ENCODE results near the gene THRB.

GRCh38 chr3:24305795-24306467 is 188.7 kb downstream of the THRB start:
- TF ChIP-seq EZH2 (IDR thresholded peaks at IDR 0.05; ENCODE audit: borderline replicate concordance, low read depth, low read length, severe bottlenecking) (no peak), POLR2A (IDR thresholded peaks at IDR 0.05; ENCODE audit: low read depth, low read length) (no peak), CTCF (IDR thresholded peaks at IDR 0.05; ENCODE audit: extremely low read depth in 1 of 2, insufficient read depth in 1 of 2, low read depth in 1 of 2, low read length in 2 of 2) (no peak), MAX (IDR thresholded peaks at IDR 0.05; ENCODE audit: insufficient read depth, insufficient read length) (no peak)

All from endothelial cell of umbilical vein (primary cell).